Measurements from ENCODE around the gene PAPPA2.
"Not testable (repeated sequence)": the region's sequence is repeated elsewhere in the genome, so short reads cannot be mapped to it uniquely, and the experiment has no call there.

The PAPPA2 gene

DNA sequence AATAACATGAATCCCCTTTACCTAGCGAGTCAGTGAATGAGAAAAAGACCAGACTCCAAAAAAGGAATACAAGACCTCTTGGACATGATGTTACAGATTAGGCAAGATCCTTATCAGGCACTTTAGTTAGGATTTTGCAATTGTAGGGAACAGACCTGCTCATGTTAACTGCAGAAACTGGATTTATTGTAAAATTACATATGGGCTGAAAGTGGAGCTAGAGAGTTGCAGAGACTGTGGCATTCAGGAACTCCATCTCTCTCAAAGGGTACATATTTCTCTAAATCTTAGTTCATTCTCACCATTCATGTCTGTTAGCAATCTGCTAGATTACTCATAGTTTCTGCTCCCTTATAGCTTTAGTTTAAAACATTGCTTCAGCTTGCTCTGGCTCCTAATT, 142.2 kb downstream of the PAPPA2 start:
- DNase-seq: no peak

GRCh38 chr1:176609556-176610408, 146.8 kb downstream of the PAPPA2 start:
- DNase-seq: no peak

DNA sequence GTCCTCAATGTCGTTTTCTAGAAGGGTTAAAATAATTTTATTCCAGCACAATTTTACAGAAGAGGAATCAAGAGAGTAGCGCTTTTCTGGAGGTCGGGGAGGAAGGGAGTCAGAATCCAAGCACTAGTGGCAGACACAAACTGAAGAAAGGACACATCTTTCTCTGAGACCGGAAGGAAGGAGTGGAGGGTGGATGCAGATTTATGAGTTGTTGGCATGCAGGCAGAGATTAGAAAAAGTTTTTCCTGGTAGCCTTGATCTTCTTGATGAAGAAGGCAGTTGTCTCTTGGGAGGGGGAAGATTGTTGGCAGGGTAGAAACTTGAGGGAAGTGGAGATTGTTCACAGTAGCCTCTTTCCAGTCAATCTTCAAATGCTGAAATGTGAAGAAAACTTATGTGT, 149.8 kb downstream of the PAPPA2 start:
- no peak for DNase-seq

DNA sequence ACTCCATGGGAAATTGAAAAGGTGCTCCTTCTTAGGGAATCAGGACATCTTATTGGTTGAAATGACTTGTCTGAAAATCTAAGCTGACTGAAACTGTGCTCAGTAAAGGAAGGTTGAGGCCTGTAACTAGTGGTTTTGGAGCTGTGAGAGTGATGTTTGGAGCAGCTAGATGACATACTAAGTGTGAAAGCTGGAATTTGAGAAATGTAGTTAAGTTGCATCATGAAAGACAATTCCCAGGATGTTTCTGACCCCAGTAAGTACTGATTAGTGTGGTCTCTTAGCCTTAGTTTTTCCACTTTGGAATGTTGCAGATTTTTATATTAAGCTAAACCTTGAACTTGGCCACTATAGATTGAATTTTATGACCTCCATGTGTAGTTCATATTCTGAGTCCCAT, 154.9 kb downstream of the PAPPA2 start:
- no peak for DNase-seq

- DNase-seq: no peak
These were observed 156.3 kb downstream of the PAPPA2 start for GRCh38 chr1:176619261-176619660.

GRCh38 chr1:176625365-176625764, 162.4 kb downstream of the PAPPA2 start:
- DNase-seq: no peak

DNA sequence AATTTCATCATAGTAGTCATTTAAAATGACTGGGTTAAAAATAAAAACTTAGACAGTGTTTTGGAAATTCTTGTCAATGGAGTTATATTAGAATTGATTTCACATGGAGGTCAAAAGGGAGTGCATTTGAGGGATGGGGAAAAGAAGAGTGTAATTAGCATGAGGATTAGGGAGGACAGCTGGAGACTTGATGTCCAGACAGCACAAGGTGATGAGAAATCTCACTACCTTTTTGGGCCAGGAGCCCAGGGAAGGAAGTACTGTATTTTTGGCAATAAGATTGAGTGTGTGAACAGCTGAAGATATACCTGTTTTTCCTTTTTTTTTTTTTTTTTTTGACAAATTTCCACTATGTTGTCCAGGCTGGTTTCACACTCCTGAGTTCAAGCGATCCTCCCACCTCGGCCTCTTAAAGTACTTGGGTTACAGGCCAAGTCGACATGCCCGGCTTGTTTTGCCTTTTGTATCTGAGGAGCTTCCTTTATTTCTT, 163.6 kb downstream of the PAPPA2 start:
- no peak for DNase-seq

GRCh38 chr1:176628775-176629174, 165.8 kb downstream of the PAPPA2 start:
- no peak for DNase-seq

DNA sequence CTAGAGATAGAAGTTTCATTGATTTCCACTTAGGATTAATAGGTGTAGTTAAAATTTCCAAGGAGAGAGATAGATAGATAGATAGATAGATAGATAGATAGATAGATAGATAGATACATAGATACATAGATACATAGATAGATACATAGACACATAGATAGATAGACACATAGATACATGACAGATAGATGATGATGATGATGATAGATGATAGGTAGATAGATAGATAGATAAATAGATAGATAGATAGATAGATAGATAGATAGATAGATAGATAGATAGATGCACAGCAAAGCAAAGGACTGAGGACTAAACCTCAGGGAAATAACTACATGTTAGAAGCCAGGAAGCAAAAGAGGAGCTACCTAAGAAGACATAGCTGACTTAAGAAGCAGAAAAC, 171.8 kb downstream of the PAPPA2 start:
- not testable (repeated sequence) for DNase-seq

GRCh38 chr1:176638713-176639526, 175.9 kb downstream of the PAPPA2 start:
- no peak for DNase-seq

DNA sequence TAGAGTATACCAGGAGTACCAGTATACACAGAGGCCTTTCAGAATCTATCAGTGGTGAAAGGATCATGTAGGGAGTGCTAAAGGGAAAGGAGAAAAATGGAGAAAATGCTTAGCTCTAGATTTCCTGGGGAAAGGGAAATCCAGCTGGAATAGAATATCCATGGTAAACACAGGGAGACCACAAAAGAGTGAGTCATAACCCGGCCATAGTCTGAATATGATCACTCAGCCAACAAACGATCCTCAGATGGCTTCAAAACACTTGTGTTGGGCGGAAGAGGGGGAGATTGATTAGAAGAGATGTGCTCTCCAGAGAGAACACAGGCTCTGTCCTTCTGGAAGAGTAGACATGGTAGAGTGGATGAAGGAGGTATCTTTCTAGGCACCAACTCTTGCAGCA, 180.6 kb downstream of the PAPPA2 start:
- DNase-seq: peak; percentile 2

DNA sequence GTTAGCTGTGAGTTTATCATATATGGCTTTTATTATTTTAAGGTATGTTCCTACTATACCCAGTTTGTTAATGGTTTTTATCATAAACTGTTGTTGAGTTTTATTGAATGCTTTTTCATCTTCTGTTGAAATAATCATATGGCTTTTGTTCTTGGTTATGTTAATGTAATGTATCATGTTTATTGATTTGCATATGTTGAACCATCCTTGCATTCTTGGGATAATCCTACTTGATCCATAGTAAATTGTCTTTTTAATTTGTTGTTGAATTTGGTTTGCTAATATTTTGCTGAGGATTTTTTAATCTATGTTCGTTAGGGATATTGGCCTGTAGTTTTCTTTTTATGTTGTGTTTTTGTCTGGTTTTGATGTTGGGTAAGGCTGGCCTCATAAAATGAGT, 185.6 kb downstream of the PAPPA2 start:
- DNase-seq: no peak

DNA sequence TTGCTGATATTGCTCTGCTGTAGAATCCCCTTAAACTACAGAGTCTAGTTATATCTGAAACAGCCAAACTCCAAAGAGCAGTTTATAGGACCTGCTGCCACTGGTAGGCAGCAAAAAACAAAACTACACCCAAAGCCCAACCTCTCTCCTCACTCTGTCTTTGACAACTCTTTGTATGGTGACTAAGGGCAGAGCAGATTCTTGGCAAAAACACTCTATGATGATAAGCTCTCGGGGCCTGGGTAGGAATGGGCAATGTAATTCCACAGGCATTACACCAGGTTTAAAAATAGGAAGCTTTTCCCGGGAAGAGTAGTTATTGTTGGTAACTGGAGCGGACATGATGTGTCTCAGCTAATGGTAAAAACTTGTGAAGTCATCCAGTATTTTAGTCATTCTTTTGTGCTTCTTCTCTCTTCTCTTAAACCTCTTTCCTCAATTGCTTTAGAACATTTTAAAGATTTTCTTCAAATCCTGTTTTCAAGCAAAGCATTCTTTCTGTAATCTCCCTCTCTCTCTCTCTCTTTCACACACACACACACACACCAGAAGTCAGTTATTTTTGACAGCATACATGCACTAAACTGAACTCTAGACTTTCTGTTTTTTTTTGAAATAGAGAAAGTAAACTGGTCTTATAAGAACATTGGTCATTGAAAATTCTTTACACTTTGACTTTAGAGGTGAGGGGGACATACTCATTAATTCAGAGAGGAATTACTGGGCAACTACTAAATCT, 193.5 kb downstream of the PAPPA2 start:
- no peak for DNase-seq

DNA sequence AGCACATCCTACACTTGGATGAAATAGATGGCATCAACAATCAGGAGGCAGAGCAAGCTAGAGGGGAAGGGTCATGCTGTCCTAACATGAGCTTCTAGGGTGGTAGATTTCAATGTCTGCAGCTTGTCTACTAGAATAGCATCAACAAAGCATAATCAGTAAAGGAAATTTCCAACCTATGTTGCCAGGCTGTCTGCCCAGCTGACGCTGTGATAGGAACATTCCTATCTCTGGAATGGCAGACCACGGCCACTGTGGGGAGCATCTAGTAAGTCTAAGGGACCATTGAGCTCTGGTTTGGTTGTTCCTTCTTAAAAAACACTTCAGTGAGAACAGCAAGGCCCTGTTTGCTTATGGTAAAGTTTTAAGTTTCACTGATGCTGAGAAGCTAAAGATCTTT, 206.8 kb downstream of the PAPPA2 start:
- DNase-seq: no peak

DNA sequence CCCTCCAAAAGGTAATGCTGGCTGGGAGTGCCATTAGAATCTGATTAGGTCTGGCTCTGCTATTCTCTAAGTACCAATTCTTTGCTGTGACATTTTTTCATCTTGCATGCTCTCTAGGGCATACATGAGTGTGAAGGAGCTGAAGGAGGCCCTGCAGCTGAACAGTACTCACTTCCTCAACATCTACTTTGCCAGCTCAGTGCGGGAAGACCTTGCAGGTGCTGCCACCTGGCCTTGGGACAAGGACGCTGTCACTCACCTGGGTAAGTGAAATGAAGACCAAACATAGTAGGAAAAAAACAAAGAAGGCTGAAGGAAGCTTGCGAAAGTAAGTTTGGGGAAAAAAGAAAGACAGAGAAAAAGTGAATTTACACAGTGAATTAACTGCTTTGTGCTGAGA, 207.9 kb downstream of the PAPPA2 start:
- no peak for DNase-seq

DNA sequence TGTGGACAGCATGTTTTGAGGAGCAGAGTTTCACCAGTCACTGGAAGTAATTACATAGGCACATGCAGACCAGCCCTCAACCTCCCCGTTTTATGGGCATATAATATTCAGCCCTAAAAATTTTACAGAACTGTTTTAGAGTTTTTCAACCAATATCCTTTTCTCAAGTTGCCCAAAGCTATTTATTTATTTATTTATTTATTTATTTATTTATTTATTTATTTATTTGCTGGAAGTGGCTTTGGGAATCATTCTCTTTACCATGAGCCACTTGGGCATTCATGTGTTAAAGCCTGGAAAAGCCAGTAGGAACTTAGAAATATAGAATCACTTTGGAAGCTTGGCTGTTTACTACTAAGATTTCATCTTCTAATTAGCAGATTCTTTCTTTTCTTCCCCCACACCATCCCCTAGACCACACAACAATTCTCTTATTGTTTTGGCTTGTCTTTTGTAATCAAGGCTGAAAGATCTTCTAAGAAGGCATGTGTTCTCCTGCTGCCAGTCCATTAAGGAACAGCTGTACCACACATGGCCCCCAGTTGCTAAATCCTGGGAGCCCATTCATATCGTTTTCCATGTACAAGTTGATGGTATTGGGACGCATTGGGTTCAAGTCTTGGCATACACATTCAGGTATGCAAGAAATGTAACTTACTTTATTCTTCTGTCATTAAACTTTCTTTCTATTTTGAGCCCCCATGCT, 220.0 kb downstream of the PAPPA2 start:
- no peak for DNase-seq

DNA sequence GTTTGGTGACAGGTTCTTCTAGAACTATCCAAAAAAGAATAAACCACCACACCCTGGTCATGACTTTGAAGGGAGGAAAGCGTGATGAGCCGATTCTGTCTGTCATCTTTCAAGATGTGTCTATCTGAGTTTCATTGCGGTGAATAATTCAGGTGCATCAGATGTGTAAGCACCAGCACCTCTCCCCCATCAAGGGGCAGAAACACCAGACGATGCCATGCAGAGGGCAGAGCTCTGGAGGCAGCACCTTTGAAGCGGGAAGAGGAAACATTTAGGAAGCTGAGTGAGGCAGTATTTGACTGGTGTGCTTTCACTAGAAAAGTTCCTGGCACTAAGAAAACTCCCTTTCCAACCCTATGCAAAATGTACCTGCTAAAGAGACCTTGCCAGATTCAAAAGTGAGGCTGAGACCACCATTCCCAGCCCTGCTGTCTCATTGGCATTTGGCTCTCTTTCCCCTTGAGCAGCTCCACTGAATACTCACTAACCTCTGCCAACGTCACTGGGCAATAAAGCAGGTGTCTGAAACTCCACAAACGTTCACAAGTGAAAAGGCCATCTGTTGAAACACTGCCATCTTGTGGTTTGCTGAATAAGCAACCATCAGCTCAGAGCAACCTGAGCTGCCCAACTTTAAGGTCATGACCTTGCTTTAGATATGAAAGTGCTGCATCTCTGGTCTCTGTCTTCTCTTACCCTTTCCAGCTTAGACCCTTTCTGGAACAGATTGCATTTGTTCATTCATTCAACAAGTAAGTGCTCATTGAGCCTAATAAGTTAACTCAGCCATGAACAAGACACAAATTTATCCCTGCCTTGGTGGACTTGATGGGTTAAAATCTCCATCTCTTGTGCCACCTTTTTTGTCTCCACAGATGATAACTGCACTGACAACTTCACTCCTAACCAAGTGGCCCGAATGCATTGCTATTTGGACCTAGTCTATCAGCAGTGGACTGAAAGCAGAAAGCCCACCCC, 228.6 kb downstream of the PAPPA2 start:
- peak; percentile 87 for DNase-seq

DNA sequence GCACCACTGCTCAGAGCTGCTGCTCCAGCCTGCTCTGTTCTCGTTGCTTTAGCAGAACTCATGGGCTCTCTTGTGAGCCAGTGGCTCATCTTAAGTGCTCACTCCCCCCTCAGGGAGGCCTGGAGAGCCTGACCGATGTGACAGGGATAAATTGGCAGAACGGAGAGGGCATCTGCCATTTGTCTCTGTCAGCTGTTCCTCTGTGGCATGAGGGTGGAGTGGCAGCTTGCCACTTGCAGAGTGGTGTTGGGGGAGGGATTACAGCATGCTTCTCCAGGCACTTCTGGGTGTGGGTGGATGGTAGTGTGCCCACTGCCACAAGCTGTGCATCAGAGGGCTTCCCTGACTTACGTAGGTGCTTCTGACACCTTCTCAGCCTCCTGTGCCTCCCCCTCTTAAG, 229.5 kb downstream of the PAPPA2 start:
- DNase-seq: peak; percentile 53

GRCh38 chr1:176692988-176693696, 230.2 kb downstream of the PAPPA2 start:
- DNase-seq: peak; percentile 54

DNA sequence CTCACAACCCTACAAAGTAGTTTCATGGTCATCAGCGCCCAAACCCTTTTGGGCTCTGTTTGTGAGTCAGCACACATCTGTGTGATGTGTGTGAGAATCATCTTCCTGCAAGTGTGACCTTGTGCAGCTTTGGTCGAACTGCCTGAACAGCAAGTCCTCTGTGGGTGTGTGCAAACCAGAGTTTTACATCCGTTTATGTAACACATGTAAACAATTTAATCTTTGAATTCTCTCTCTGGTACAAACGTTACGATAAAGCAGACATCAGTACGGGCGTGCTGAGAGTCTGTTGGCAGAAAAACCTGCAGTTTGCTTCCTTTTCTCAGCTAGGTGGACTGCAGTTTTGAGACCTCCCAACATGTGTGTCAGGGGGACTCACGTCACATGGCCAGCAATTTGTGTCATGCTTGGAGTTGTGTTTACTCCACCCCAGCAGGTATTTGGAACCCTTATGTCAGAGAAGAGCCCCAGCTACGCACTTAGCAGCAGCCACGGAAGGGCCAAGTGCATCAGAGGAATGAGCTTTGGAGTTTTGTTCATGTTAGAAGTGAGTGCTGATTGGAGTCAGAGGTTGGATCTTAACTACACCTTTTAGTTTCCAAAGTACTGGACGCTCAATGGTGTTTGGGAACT, 230.8 kb downstream of the PAPPA2 start:
- peak; percentile 54 for DNase-seq
